ENCODE results near the gene ERICH6B.
"Not testable (repeated sequence)": the region's sequence is repeated elsewhere in the genome, so short reads cannot be mapped to it uniquely, and the experiment has no call there.

GRCh38 chr13:45635291-45635690, 19.8 kb upstream of the ERICH6B start:
- not testable (repeated sequence) for TF ChIP-seq CTCF, POLR2A (IDR thresholded peaks at IDR 0.05)
